HG03575 (cell line): ENCODE data around the gene WNT8A.
"Not testable (repeated sequence)": the region's sequence is repeated elsewhere in the genome, so short reads cannot be mapped to it uniquely, and the experiment has no call there.

Source experiments
- ATAC-seq: cut with Tn5 transposase; IDR thresholded peaks from one replicate; pipeline ENCODE4 v1.9.1; 2021; ENCODE audit not compliant: unreplicated experiment, insufficient number of reproducible peaks, low FRiP score; ENCODE audit errors: extremely low read depth

WNT8A gene

DNA sequence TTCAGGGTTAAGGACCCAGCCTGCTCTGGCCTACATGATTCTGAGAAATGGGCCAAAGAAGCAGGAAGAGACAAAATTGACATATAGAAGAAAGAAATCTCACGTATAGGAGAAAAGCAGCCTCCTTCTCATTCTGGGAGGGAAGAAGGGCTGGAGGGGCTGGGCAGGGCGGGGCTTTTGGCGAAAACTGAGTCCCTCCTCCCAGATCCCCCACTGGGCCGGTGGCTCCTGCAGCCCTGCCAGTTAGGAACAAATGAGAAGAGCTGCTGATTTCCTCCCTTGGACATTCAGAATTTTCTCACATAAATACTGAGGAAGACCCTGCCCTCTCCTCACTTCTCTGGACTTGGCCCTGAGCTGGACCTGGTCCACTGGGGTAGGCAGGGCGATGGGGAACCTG, at the start of gene WNT8A:
WNT8A (plus strand) TSS at position 332 of the 400 bp plus-strand sequence. CDS start 95 bp downstream, outside the sequence.
- no peak for ATAC-seq

DNA sequence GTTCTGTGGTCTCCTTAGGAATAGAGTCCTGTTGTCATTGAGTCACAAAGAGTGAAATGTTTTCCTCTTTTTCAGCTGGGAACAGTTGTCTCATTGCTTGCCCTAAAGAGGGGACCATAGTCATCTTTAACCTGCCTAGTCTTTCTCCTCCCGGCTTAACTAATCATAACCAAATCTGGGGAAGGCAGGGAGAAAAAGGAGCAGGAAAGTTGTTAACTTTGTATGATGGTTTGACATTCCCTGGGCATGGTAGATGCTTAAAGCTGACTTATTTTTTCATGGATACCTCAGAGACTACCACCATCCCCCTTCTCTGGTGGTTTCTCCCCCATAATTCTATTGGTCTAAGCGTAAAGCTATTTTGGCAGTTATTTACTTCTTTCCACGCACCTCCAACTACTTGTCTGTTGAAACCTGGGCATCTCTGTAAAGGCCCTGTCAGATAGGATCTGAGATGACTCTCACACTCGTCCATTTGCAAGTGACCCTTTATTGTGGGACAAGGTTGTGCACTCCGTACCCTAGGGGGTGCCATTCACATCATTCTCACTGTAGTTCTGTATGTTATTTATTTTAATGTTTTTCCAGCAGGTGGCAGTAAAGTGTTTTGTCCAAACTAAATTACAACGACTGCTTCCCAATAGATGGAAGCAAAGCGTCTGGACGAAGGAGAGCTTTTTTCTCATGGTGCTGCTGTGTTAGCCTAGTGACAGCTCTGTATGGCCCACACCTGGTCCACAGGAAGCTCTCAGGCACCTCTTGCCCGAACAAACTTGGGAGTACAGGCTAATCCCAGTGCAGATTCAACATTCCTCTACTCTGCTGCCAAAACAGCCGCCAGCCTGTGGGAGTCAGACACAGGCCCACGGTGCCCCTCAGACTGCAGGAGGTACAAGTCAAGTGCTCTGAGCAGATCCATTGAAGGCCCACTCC, 48.0 kb upstream of the WNT8A start:
- ATAC-seq = no peak

GRCh38 chr5:138037271-138037670, 46.6 kb upstream of the WNT8A start:
- ATAC-seq = no peak

DNA sequence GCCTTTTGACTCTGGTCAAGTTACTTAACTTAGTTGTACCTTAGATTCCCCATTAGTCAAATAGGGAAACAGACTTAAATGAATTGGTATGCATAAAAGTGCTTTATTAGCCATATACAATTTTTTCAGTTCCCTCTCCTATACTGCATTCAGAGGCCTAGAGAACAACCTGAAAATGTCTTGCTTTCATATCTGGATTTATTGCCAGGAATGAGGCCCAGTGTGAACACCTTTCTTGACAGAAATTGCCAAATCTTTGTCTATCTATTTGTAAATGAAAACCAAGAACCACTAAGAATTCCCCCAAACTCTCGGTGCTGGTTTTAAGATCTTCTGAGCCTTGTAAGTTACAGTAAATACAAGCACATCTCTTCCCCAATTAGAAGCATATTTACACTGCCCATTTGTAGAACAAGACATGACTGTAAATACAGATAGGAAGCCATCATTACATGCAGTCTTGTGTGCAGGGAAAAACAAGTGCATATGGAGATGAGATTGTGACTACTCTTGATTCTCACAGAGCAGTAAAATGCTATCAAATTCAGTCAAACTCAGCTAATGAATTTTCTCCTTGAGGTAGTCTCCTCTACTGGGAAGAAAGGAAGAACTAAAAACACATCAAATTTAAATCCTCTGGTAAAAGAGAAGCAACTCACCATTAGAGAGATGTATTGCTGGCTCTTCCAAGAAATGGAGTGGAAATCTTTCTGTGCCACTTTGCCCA, 45.8 kb upstream of the WNT8A start:
- ATAC-seq = no peak

DNA sequence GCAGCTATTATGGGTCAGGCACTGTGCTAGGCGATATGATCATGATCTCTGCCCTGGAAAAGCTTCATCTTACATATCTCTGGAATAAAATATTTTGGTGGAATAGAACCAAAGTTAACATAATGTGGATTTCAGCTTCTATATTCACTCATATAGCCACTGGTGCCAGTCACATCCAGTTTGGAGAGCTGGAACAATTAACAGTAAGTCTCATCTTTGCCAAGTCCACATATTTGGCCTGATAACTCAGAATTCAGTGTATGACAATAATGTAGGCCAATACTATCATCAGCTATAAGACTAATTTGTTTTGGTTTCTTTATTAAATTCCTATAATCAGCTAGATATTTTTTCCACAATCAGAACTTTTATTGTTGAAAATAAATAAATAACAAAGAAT, 45.0 kb upstream of the WNT8A start:
- no peak for ATAC-seq

DNA sequence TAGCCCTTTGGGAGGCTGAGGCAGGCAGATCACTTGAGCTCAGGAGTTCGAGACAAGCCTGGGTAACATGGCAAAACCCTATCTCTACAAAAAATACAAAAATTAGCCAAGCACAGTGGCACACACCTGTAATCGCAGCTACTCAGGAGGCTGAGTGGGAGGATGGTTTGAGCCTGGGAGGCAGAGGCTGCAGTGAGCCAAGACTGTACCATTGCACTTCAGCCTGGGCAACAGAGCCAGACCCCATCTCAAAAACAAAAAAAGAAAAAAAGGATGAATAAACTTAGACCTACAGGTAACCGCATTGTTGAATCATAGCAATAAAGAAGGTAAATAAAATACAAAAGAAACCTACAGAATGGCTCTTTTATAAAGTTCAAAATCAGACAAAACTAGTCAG, 38.5 kb upstream of the WNT8A start:
- ATAC-seq = not testable (repeated sequence)

DNA sequence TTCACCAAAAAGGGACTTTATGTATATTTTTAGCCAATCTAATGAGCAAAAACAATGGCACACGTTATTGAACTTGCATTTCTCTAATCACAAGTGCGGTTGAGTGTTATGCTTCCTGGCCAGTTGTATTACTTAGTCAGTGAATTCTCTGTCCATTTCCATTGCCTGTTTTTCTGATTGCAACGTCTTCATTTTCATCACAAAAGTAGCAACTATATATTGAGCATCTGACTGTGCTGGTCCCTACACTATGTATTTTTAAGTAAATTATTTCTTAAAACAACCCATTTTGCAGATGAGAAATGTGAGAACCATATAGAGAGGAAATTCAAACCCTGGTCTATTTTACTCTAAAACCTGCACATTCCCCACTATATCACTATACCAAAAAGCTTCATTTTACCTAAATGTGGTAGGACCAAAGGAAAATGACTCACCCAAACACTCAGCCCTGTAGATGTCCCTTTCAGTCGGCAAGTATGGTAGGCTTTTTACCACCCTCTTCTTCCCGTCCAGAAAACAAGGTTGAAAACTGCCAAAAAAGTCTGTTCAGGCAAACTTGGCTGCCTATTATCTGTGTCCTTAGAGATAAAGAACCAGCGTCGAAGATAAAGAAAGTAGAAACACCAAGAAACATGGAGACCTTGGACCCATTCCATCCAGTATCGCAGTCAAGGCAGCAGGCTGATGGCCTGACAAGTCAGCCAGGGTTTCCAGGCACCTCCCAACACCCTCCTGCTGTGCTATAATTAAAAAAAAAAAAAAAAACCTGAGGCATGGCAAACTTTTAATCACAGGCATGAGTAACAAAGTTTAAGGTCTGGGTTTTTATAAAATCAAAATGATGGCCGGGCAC, 32.2 kb upstream of the WNT8A start:
- ATAC-seq = no peak

GRCh38 chr5:138052718-138053117, 31.1 kb upstream of the WNT8A start:
- ATAC-seq = not testable (repeated sequence)

DNA sequence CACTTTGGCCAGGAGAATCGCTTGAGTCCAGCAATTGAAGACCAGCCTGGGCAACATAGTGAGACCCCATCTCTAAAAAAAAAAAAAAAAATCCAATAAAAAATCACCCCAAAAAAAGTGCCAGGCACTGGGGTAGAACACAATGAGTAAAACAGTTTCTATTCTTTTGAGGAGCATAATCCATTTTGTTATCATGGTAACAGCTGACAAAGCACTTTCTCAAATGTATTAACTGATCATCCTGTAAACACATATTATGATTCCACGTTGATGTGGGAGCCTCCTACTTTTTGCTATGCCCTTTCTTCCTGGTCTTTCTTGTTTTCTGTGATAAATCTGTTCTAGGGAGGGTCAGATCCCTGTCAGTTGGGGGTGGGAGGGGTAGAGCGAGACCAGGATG, 30.3 kb upstream of the WNT8A start:
- no peak for ATAC-seq

DNA sequence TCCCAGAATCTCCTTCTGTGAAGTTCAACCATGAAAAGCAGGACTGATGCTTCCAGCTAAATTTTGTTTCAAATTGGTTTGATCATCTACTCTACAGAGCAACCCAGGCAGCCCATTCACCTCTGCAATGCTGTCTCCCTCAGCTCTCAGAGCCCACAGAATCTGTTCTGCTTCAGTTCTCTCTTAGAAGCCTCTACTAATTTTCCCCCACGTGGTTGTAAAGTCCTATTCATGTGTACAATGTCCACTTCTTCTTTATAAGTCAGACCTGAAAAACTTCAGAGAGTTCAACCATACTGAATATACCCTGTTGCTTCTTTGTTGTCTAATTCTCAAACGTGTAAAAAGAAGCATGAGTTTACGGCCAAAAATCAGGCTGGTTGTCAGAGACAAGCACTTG, 29.6 kb upstream of the WNT8A start:
- no peak for ATAC-seq

GRCh38 chr5:138054847-138055558, 28.8 kb upstream of the WNT8A start:
- no peak for ATAC-seq

DNA sequence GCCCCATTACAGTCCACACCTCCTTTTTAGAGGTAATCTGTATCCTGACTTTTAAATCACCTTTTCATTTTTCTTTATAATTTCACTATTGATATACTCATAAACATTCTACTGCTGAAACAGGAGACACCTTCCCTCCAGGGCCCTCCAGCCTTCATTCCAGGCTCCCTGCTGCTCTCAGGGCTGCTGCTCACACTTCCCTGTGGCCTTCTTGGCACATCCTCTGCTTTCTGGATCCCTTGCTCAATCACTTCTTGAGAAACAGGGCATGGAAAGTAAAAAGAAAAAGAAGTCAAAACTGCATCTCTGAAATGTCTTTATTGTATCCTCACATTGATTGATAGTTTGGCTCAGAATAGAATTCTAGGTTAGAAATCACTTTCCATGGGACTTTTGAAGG, 19.3 kb upstream of the WNT8A start:
- ATAC-seq = no peak

GRCh38 chr5:138065102-138065501, 18.7 kb upstream of the WNT8A start:
- ATAC-seq = no peak

GRCh38 chr5:138067945-138068344, 15.9 kb upstream of the WNT8A start:
- ATAC-seq = no peak

- no peak for ATAC-seq
Observed at GRCh38 chr5:138068742-138069600, 14.9 kb upstream of the WNT8A start.

DNA sequence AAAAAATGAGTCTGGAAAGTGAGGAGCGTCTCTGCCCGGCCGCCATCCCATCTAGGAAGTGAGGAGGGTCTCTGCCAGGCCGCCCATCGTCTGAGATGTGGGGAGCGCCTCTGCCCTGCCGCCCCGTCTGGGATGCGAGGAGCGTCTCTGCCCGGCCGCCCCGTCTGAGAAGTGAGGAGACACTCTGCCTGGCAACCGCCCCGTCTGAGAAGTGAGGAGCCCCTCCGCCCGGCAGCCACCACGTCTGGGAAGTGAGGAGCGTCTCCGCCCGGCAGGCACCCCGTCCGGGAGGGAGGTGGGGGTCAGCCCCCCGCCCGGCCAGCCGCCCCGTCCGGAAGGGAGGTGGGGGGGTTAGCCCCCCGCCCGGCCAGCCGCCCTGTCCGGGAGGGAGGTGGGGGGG, 13.8 kb upstream of the WNT8A start:
- not testable (repeated sequence) for ATAC-seq

DNA sequence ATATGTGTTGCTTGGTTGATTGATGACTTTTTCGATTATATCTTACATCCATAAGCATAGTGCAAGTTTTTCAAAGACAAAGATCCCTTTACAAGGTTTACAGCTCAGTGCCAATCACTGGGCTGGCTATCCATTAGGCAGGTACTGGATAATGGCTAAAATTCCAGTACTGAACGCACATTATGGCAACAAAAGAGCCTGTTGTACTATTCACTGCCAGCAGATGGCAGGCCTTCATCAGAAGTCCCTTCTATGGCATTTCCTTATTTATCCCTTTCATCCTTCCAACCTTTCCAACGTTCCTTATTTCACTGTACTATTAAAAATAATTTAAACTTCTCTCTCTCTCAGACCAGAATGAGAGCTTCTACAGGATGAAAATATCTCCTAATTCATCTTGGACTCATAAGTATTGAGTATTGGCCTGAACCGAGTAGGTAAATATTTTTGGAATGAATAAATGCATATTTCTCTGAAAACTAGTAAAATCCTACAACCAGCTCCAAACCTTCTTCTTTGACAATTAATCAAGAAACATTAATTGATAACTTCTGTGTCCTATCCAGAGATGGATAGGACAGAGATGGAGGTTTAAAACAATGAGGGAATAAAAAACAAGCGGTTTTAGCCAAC, 6.7 kb upstream of the WNT8A start:
- no peak for ATAC-seq
